Placental pericyte (primary cell): ENCODE data around the gene KDM4D. TPM values are rescaled to one million over a fixed set of nuclear protein-coding genes. Genes with fewer than 3 reads are reported as not detected.

ENCODE experiments used
- total RNA-seq: library from RNA; depleted of rRNA; stranded (reverse); fragments of >200 nt; gene quantifications from 2 replicates; pipeline ENCODE4 v1.2.3, GENCODE V29; 2012

The KDM4D gene
- total RNA-seq = 0.44 and 1.9 TPM in 2 replicates

GRCh38 chr11:94973099-94973968 lies at the start of gene KDM4D, which contains the start of gene CWC15:
Gene KDM4D (plus strand): TSS chr11:94973709. CDS start chr11:94997373, 23,664 bp downstream.
Gene CWC15 (minus strand): TSS chr11:94973556. CDS start chr11:94972185, 1,371 bp downstream.

GRCh38 chr11:95024958-95025357 lies 51.4 kb downstream of the KDM4D start, which contains the start of gene KDM4E:
Gene KDM4E (plus strand): TSS chr11:95025258. CDS start chr11:95025558, 300 bp downstream.

Other genes with a start within 250 kb of the KDM4D start
- gene AMOTL1, start 205.4 kb upstream of the KDM4D start, total RNA-seq = 41.8 and 71.9 TPM in 2 replicates
- gene CWC15, start 153 bp upstream of the KDM4D start, total RNA-seq = 34.9 and 36.8 TPM in 2 replicates
- gene KDM4E, start 51.5 kb downstream of the KDM4D start, total RNA-seq = not detected in 2 replicates
- not detected in 2 replicates for gene KDM4F, start 75.7 kb downstream of the KDM4D start, total RNA-seq
- 15.1 and 21.3 TPM in 2 replicates for gene SRSF8, start 93.2 kb downstream of the KDM4D start, total RNA-seq
- gene ENDOD1, start 116.1 kb downstream of the KDM4D start, total RNA-seq = 14.9 and 55.3 TPM in 2 replicates